Activated CD4-positive, alpha-beta T cell treated with anti-CD3 and anti-CD28 coated beads for 48 hours (primary cell): ENCODE measurements around the gene MICAL2.

ENCODE experiments used
- DNase-seq: peaks from one replicate; pipeline ENCODE4 v3.0.0-alpha.2; 2020

The MICAL2 gene

GRCh38 chr11:12291766-12292165 lies 181.4 kb downstream of the MICAL2 start:
- DNase-seq, result no peak

GRCh38 chr11:12292766-12293165 lies 182.4 kb downstream of the MICAL2 start:
- no peak for DNase-seq

- DNase-seq, result no peak
Observed at GRCh38 chr11:12293486-12293885, 183.1 kb downstream of the MICAL2 start.

GRCh38 chr11:12294613-12295012 lies 184.2 kb downstream of the MICAL2 start:
- DNase-seq, result no peak

- DNase-seq, result no peak
Observed at GRCh38 chr11:12295943-12296342, 185.6 kb downstream of the MICAL2 start.

GRCh38 chr11:12298610-12299009 lies 188.2 kb downstream of the MICAL2 start:
- no peak for DNase-seq

GRCh38 chr11:12301379-12301778 lies 191.0 kb downstream of the MICAL2 start:
- DNase-seq, result no peak

GRCh38 chr11:12303421-12304149 lies 193.2 kb downstream of the MICAL2 start:
- DNase-seq, result no peak

- DNase-seq, result no peak
Observed at GRCh38 chr11:12306830-12307229, 196.4 kb downstream of the MICAL2 start.

- no peak for DNase-seq
Observed at GRCh38 chr11:12312132-12312531, 201.7 kb downstream of the MICAL2 start.
